GM12873 (cell line): ENCODE measurements around the gene RAB3D.

Source experiments
- CTCF ChIP-seq: IDR thresholded peaks from 2 replicates; pipeline ENCODE4 v1.5.1; 2012; ENCODE audit warnings: low read depth, mild to moderate bottlenecking, moderate library complexity, low read length, control low read depth; ENCODE audit not compliant: insufficient read depth; ENCODE audit errors: missing control alignments

The RAB3D gene

GRCh38 chr19:11304936-11305335 lies 34.5 kb downstream of the RAB3D start:
- TF ChIP-seq CTCF = no peak

- no peak for TF ChIP-seq CTCF
Observed at GRCh38 chr19:11300811-11301120, 38.7 kb downstream of the RAB3D start.

GRCh38 chr19:11299946-11300810 lies 39.3 kb downstream of the RAB3D start:
- TF ChIP-seq CTCF = no peak

GRCh38 chr19:11296264-11296663 lies 43.2 kb downstream of the RAB3D start:
- no peak for TF ChIP-seq CTCF

GRCh38 chr19:11295665-11296245 lies 43.7 kb downstream of the RAB3D start, which contains the start of gene TSPAN16:
TSS of gene TSPAN16 (plus strand) at chr19:11296160. CDS start at chr19:11296298, 138 bp downstream.
- TF ChIP-seq CTCF = no peak

GRCh38 chr19:11295180-11295579 lies 44.3 kb downstream of the RAB3D start:
- no peak for TF ChIP-seq CTCF

GRCh38 chr19:11293433-11294389 lies 45.7 kb downstream of the RAB3D start:
- peak; percentile 95 for TF ChIP-seq CTCF
